Measurements from ENCODE around the gene PHGDH. TPM values are rescaled to one million over a fixed set of nuclear protein-coding genes. Genes with fewer than 3 reads are reported as not detected.

PHGDH gene
- total RNA-seq, 1 experiment from 2014 or later = 592 TPM

DNA sequence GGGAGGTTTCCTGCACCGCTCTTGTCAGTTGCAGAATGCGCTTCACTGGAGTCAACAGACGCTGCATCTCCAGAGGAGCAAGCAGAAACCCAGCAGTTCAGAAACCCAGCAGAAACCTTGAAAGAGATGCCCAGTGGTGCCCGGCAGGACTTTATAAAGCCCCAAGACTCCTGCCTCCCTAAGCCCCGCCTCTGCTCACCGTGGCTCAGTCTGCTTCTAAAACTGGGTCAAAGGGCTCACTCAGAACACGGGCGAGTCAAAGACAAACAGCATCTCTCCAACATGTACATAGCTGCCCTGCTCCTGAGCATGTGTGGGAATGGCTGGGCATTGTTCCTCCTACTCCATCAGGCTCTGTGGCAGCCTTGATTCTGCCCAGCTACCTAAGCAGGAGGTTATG is 57.0 kb downstream of the PHGDH start, which contains the start of gene HMGCS2:
Gene HMGCS2, minus strand, starts transcription at position 128 of the 400 bp plus-strand sequence. Its CDS starts 61 bp downstream, at position 67.
- ChIA-PET POLR2A (no interaction called here), CTCF (interaction anchor here (1.0 to 1.3 kb wide), 3 partner anchors 21 to 157 kb away, joined by 3 to 4 read pairs (median 4); partner anchors contain the start of gene ADAM30)
- no peaks in the 10 kb centered on the region for H3K9me3 Mint-ChIP-seq
- H3K4me3 Mint-ChIP-seq = no peak within 1 kb of the TSS
- no peaks in the 10 kb centered on the region; the same call in 1 of the 2 replicates for H3K27me3 Mint-ChIP-seq (ENCODE audit: low read depth)
- DNase-seq (ENCODE audit: low spot score) (no peak), ATAC-seq (peak; percentile 36; the same call in 1 of the 2 replicates)
- no peak within 1 kb of the TSS for H3K27ac Mint-ChIP-seq
- H3K4me1 Mint-ChIP-seq = peaks cover 7% of the 10 kb centered on the region
- no peaks in the 10 kb centered on the region for H3K36me3 Mint-ChIP-seq
- TF ChIP-seq ZNF281 (CRISPR knock-in tag; IDR thresholded peaks at IDR 0.05) (no peak), SMAD3 (CRISPR knock-in tag; IDR thresholded peaks at IDR 0.05; ENCODE audit: borderline replicate concordance) (no peak), NFATC4 (CRISPR knock-in tag; IDR thresholded peaks at IDR 0.05) (no peak)
- TF ChIP-seq, protein P1, sequence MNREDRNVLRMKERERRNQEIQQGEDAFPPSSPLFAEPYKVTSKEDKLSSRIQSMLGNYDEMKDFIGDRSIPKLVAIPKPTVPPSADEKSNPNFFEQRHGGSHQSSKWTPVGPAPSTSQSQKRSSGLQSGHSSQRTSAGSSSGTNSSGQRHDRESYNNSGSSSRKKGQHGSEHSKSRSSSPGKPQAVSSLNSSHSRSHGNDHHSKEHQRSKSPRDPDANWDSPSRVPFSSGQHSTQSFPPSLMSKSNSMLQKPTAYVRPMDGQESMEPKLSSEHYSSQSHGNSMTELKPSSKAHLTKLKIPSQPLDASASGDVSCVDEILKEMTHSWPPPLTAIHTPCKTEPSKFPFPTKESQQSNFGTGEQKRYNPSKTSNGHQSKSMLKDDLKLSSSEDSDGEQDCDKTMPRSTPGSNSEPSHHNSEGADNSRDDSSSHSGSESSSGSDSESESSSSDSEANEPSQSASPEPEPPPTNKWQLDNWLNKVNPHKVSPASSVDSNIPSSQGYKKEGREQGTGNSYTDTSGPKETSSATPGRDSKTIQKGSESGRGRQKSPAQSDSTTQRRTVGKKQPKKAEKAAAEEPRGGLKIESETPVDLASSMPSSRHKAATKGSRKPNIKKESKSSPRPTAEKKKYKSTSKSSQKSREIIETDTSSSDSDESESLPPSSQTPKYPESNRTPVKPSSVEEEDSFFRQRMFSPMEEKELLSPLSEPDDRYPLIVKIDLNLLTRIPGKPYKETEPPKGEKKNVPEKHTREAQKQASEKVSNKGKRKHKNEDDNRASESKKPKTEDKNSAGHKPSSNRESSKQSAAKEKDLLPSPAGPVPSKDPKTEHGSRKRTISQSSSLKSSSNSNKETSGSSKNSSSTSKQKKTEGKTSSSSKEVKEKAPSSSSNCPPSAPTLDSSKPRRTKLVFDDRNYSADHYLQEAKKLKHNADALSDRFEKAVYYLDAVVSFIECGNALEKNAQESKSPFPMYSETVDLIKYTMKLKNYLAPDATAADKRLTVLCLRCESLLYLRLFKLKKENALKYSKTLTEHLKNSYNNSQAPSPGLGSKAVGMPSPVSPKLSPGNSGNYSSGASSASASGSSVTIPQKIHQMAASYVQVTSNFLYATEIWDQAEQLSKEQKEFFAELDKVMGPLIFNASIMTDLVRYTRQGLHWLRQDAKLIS (CRISPR knock-in tag; IDR thresholded peaks at IDR 0.05; ENCODE audit: borderline replicate concordance) = no peak
- TF ChIP-seq, protein P2, sequence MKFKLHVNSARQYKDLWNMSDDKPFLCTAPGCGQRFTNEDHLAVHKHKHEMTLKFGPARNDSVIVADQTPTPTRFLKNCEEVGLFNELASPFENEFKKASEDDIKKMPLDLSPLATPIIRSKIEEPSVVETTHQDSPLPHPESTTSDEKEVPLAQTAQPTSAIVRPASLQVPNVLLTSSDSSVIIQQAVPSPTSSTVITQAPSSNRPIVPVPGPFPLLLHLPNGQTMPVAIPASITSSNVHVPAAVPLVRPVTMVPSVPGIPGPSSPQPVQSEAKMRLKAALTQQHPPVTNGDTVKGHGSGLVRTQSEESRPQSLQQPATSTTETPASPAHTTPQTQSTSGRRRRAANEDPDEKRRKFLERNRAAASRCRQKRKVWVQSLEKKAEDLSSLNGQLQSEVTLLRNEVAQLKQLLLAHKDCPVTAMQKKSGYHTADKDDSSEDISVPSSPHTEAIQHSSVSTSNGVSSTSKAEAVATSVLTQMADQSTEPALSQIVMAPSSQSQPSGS (CRISPR knock-in tag; IDR thresholded peaks at IDR 0.05; ENCODE audit: borderline replicate concordance, low read depth) = no peak
- TF ChIP-seq, protein P3, sequence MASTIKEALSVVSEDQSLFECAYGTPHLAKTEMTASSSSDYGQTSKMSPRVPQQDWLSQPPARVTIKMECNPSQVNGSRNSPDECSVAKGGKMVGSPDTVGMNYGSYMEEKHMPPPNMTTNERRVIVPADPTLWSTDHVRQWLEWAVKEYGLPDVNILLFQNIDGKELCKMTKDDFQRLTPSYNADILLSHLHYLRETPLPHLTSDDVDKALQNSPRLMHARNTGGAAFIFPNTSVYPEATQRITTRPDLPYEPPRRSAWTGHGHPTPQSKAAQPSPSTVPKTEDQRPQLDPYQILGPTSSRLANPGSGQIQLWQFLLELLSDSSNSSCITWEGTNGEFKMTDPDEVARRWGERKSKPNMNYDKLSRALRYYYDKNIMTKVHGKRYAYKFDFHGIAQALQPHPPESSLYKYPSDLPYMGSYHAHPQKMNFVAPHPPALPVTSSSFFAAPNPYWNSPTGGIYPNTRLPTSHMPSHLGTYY (CRISPR knock-in tag; IDR thresholded peaks at IDR 0.05) = no peak
- TF ChIP-seq, protein P4, sequence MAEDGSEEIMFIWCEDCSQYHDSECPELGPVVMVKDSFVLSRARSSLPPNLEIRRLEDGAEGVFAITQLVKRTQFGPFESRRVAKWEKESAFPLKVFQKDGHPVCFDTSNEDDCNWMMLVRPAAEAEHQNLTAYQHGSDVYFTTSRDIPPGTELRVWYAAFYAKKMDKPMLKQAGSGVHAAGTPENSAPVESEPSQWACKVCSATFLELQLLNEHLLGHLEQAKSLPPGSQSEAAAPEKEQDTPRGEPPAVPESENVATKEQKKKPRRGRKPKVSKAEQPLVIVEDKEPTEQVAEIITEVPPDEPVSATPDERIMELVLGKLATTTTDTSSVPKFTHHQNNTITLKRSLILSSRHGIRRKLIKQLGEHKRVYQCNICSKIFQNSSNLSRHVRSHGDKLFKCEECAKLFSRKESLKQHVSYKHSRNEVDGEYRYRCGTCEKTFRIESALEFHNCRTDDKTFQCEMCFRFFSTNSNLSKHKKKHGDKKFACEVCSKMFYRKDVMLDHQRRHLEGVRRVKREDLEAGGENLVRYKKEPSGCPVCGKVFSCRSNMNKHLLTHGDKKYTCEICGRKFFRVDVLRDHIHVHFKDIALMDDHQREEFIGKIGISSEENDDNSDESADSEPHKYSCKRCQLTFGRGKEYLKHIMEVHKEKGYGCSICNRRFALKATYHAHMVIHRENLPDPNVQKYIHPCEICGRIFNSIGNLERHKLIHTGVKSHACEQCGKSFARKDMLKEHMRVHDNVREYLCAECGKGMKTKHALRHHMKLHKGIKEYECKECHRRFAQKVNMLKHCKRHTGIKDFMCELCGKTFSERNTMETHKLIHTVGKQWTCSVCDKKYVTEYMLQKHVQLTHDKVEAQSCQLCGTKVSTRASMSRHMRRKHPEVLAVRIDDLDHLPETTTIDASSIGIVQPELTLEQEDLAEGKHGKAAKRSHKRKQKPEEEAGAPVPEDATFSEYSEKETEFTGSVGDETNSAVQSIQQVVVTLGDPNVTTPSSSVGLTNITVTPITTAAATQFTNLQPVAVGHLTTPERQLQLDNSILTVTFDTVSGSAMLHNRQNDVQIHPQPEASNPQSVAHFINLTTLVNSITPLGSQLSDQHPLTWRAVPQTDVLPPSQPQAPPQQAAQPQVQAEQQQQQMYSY (CRISPR knock-in tag; IDR thresholded peaks at IDR 0.05) = no peak

DNA sequence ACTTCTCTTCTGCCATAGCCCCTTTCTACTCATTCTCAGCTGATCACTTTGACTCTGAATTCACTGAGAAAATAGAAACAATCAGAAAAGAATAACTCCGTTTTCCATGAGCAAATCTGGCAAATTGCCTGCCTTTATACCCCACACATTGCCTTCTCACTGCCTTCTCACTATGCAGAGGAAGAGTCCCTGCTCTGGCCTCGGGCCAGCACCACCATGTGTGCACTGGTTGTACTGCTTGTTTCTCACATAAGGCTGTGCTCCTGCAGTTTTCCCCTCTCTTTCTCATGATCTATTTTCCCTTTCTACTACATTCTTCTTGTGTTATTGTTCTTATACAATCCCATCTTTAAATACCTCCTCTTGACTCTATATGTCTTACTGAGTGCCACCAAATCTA is 59.3 kb downstream of the PHGDH start:
- Mint-ChIP-seq H3K4me1 (peaks cover 12% of the 10 kb centered on the region), H3K27ac (no peak overlapping the region), H3K4me3 (no peak overlapping the region), H3K36me3 (no peaks in the 10 kb centered on the region), H3K27me3 (ENCODE audit: low read depth) (no peaks in the 10 kb centered on the region; the same call in 1 of the 2 replicates), H3K9me3 (no peaks in the 10 kb centered on the region)
- DNase-seq (ENCODE audit: low spot score) (peak; percentile 32), ATAC-seq (peak; percentile 87)
- CTCF ChIA-PET = interaction anchor here (1.1 to 1.6 kb wide), 4 partner anchors 23 to 95 kb away, joined by 3 to 5 read pairs (median 4); no protein-coding TSS in a partner anchor
- POLR2A ChIA-PET = no interaction called here
- TF ChIP-seq JUN (CRISPR knock-in tag; IDR thresholded peaks at IDR 0.05) (no peak), SOX15 (CRISPR knock-in tag; IDR thresholded peaks at IDR 0.05) (no peak), ATF1 (CRISPR knock-in tag; IDR thresholded peaks at IDR 0.05) (no peak), TCF7 (CRISPR knock-in tag; IDR thresholded peaks at IDR 0.05; ENCODE audit: low read depth) (no peak), ZSCAN18 (CRISPR knock-in tag; IDR thresholded peaks at IDR 0.05) (no peak), KAT7 (CRISPR knock-in tag; IDR thresholded peaks at IDR 0.05; ENCODE audit: borderline replicate concordance) (no peak), E2F4 (CRISPR knock-in tag; IDR thresholded peaks at IDR 0.05; ENCODE audit: borderline replicate concordance, low read depth) (no peak), IRF1 (CRISPR knock-in tag; IDR thresholded peaks at IDR 0.05) (no peak)
- TF ChIP-seq, protein P5, sequence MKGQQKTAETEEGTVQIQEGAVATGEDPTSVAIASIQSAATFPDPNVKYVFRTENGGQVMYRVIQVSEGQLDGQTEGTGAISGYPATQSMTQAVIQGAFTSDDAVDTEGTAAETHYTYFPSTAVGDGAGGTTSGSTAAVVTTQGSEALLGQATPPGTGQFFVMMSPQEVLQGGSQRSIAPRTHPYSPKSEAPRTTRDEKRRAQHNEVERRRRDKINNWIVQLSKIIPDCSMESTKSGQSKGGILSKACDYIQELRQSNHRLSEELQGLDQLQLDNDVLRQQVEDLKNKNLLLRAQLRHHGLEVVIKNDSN (CRISPR knock-in tag; IDR thresholded peaks at IDR 0.05) = no peak
